GM04503 (cell line): ENCODE measurements around the gene GRID1.
A peak's percentile ranks its signal among the peaks of the same experiment; 100 is the strongest.

Source experiments
- DNase-seq: peaks from one replicate; pipeline ENCODE4 v3.0.0-alpha.2; 2012; ENCODE audit warnings: low read depth

Gene GRID1

GRCh38 chr10:86227501-86228258, 138.9 kb downstream of the GRID1 start:
- DNase-seq, result no peak

GRCh38 chr10:86226781-86227201, 139.8 kb downstream of the GRID1 start:
- DNase-seq, result no peak

GRCh38 chr10:86226016-86226415, 140.6 kb downstream of the GRID1 start:
- no peak for DNase-seq

- peak; percentile 14 for DNase-seq
Measured at GRCh38 chr10:86225103-86225782, 141.4 kb downstream of the GRID1 start.

- no peak for DNase-seq
Measured at GRCh38 chr10:86224354-86225102, 142.1 kb downstream of the GRID1 start.

GRCh38 chr10:86223256-86223655, 143.3 kb downstream of the GRID1 start:
- DNase-seq, result no peak

GRCh38 chr10:86222687-86223086, 143.9 kb downstream of the GRID1 start:
- DNase-seq, result no peak

GRCh38 chr10:86222336-86222650, 144.3 kb downstream of the GRID1 start:
- no peak for DNase-seq

- no peak for DNase-seq
Measured at GRCh38 chr10:86221442-86222335, 144.9 kb downstream of the GRID1 start.

GRCh38 chr10:86220626-86221025, 146.0 kb downstream of the GRID1 start:
- no peak for DNase-seq

GRCh38 chr10:86219271-86219670, 147.3 kb downstream of the GRID1 start:
- no peak for DNase-seq

- no peak for DNase-seq
Measured at GRCh38 chr10:86218842-86219241, 147.8 kb downstream of the GRID1 start.

- DNase-seq, result no peak
Measured at GRCh38 chr10:86218160-86218559, 148.4 kb downstream of the GRID1 start.

GRCh38 chr10:86217371-86218080, 149.1 kb downstream of the GRID1 start:
- no peak for DNase-seq

GRCh38 chr10:86216886-86217285, 149.7 kb downstream of the GRID1 start:
- DNase-seq, result no peak

- no peak for DNase-seq
Measured at GRCh38 chr10:86215712-86216111, 150.9 kb downstream of the GRID1 start.

GRCh38 chr10:86215046-86215445, 151.5 kb downstream of the GRID1 start:
- no peak for DNase-seq

- DNase-seq, result no peak
Measured at GRCh38 chr10:86213148-86213547, 153.4 kb downstream of the GRID1 start.

- no peak for DNase-seq
Measured at GRCh38 chr10:86212391-86212700, 154.2 kb downstream of the GRID1 start.

- no peak for DNase-seq
Measured at GRCh38 chr10:86211691-86212390, 154.8 kb downstream of the GRID1 start.

GRCh38 chr10:86210416-86210815, 156.2 kb downstream of the GRID1 start:
- DNase-seq, result no peak
